Measurements from ENCODE around the gene TREML2. TPM values are rescaled to one million over a fixed set of nuclear protein-coding genes. Genes with fewer than 3 reads are reported as not detected.

TREML2 gene
- total RNA-seq, 3 donors from 2014 or later (not counting 1 experiment from before 2014, with no cell fraction given): 0.75 to 3.0 (median 1.0) TPM

DNA sequence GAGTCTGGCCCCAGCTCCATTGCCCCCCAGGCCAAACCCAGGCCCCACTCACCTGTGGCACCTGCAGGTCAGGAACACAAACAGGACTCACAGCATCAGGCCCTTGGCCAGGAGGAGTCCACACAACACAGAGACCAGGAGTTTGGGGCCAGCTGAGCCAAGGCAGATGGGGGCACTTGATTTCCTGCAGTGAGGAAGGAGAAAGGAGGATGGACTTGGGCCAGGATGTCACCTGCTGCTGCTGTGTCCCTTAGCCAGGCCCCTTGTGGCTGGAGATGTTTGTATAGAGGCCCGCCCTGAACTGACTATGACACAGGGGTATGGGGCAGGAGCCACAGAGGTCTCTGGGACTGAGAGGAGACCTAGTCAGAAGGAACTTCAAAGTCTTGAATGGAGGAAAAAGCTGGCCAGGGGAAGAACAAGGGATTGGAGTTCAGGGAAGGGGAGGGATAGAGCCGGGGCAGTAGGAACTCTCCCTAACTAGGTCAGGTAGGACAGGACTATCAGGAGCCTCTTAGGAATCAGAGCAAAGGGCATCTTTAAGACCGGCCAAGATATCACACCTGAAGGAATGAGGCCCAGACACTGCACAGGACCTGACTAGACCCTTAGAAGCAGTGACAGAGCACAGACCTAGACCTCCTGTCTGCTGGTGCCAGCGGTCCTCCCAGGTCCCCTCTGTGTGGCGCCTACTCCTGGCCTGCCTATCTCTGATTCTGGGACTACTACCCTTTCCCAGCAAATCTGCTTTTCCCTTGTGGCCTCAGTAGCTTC lies 8.8 kb upstream of the TREML2 start:
- Histone ChIP-seq H3K4me3 (ENCODE audit: low read length) (no peak overlapping the region), H3K36me3 (ENCODE audit: control insufficient read depth, insufficient read depth, low read length) (no peaks in the 10 kb centered on the region), H3K4me1 (ENCODE audit: control insufficient read depth, insufficient read depth, low read length) (peaks cover 9% of the 10 kb centered on the region), H3K27me3 (ENCODE audit: control insufficient read depth, insufficient read depth, low read length) (peaks cover 3% of the 10 kb centered on the region), H3K27ac (ENCODE audit: low read length) (peak overlapping the region; percentile 37), H3K9me3 (ENCODE audit: control insufficient read depth, insufficient read depth, low read length) (peaks cover 5% of the 10 kb centered on the region)
- peaks cover 10% of the 10 kb centered on the region for H3K36me3 Mint-ChIP-seq
- peaks cover 4 to 8% of the 10 kb centered on the region in 2 donors for H3K9me3 Mint-ChIP-seq
- intact Hi-C loops (cut with micrococcal nuclease): no loop called here
- peaks cover 0 to 7% of the 10 kb centered on the region in 2 donors for H3K4me1 Mint-ChIP-seq
- DNase-seq: no peak
- WGBS (ENCODE audit: insufficient coverage): 95% methylated on average over 5 of the region's 5 CpGs
- no peak overlapping the region for H3K27ac Mint-ChIP-seq
- no peak for ATAC-seq
- peaks cover 6 to 8% of the 10 kb centered on the region in 2 donors for H3K27me3 Mint-ChIP-seq (ENCODE audit: low read depth in 2 of 2)
- TF ChIP-seq, protein P1, sequence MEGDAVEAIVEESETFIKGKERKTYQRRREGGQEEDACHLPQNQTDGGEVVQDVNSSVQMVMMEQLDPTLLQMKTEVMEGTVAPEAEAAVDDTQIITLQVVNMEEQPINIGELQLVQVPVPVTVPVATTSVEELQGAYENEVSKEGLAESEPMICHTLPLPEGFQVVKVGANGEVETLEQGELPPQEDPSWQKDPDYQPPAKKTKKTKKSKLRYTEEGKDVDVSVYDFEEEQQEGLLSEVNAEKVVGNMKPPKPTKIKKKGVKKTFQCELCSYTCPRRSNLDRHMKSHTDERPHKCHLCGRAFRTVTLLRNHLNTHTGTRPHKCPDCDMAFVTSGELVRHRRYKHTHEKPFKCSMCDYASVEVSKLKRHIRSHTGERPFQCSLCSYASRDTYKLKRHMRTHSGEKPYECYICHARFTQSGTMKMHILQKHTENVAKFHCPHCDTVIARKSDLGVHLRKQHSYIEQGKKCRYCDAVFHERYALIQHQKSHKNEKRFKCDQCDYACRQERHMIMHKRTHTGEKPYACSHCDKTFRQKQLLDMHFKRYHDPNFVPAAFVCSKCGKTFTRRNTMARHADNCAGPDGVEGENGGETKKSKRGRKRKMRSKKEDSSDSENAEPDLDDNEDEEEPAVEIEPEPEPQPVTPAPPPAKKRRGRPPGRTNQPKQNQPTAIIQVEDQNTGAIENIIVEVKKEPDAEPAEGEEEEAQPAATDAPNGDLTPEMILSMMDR (IDR thresholded peaks at IDR 0.05): no peak
- no peak overlapping the region for H3K4me3 Mint-ChIP-seq

- H3K27ac ChIP-seq (ENCODE audit: low read length): peak overlapping the region; percentile 37
- peaks cover 6 to 13% of the 10 kb centered on the region in 2 donors for H3K4me1 Mint-ChIP-seq
- TF ChIP-seq, protein P1 (IDR thresholded peaks at IDR 0.05): no peak
- 77% methylated on average over 7 of the region's 7 CpGs for WGBS (ENCODE audit: insufficient coverage)
- peaks cover 3% of the 10 kb centered on the region for H3K27me3 ChIP-seq (ENCODE audit: control insufficient read depth, insufficient read depth, low read length)
- no peaks in the 10 kb centered on the region for H3K36me3 ChIP-seq (ENCODE audit: control insufficient read depth, insufficient read depth, low read length)
- H3K36me3 Mint-ChIP-seq: no peaks in the 10 kb centered on the region
- DNase-seq (no peak), ATAC-seq (no peak)
- H3K27me3 Mint-ChIP-seq (ENCODE audit: low read depth in 2 of 2): peaks cover 0 to 6% of the 10 kb centered on the region in 2 donors
- no peaks in the 10 kb centered on the region for H3K9me3 Mint-ChIP-seq
- intact Hi-C loops (cut with micrococcal nuclease): no loop called here
- H3K4me1 ChIP-seq (ENCODE audit: control insufficient read depth, insufficient read depth, low read length): peaks cover 9% of the 10 kb centered on the region
- no peaks in the 10 kb centered on the region for H3K9me3 ChIP-seq (ENCODE audit: control insufficient read depth, insufficient read depth, low read length)
- no peak overlapping the region for H3K4me3 ChIP-seq (ENCODE audit: low read length)
- no peak overlapping the region for H3K4me3 Mint-ChIP-seq
- H3K27ac Mint-ChIP-seq: no peak overlapping the region
Measured at GRCh38 chr6:41208439-41209106, 7.6 kb upstream of the TREML2 start.

DNA sequence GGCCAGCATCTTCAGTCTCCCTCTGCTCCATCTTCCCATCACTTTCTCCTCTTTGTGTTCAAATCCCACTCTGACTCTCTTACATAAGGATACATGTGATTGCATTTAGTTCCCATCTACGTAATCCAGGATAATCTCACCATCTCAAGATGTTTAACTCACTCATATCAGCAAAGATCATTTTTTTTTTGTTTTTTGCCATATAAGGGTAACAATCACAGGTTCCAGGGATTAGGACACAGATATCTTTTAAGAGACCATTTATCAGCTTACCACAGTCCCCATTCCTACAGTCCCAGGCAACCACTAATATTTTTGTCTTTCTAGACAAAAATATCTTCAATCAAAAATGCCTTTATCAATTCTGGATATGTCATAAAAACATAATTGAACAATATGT lies 3.2 kb upstream of the TREML2 start:
- H3K9me3 Mint-ChIP-seq: no peaks in the 10 kb centered on the region
- H3K36me3 ChIP-seq (ENCODE audit: control insufficient read depth, insufficient read depth, low read length): no peaks in the 10 kb centered on the region
- H3K9me3 ChIP-seq (ENCODE audit: control insufficient read depth, insufficient read depth, low read length): no peaks in the 10 kb centered on the region
- no peak for DNase-seq
- no peak overlapping the region for H3K4me3 ChIP-seq (ENCODE audit: low read length)
- H3K4me1 Mint-ChIP-seq: peaks cover 49 to 54% of the 10 kb centered on the region in 2 donors
- H3K4me1 ChIP-seq (ENCODE audit: control insufficient read depth, insufficient read depth, low read length): peaks cover 39% of the 10 kb centered on the region
- no peak overlapping the region for H3K27ac ChIP-seq (ENCODE audit: low read length)
- H3K4me3 Mint-ChIP-seq: no peak overlapping the region
- TF ChIP-seq, protein P1 (IDR thresholded peaks at IDR 0.05): no peak
- no peaks in the 10 kb centered on the region for H3K27me3 Mint-ChIP-seq (ENCODE audit: low read depth in 2 of 2)
- WGBS (ENCODE audit: insufficient coverage): 92% methylated on average over 1 of the region's 1 CpG
- ATAC-seq: no peak
- peak overlapping the region; percentile 70 to 95 for H3K27ac Mint-ChIP-seq
- no peaks in the 10 kb centered on the region for H3K27me3 ChIP-seq (ENCODE audit: control insufficient read depth, insufficient read depth, low read length)
- H3K36me3 Mint-ChIP-seq: no peaks in the 10 kb centered on the region
- intact Hi-C loops (cut with micrococcal nuclease): no loop called here

Measured in natural killer cell (primary cell).